ENCODE measurements around the gene CERS6. TPM values are rescaled to one million over a fixed set of nuclear protein-coding genes. Genes with fewer than 3 reads are reported as not detected.
A peak's percentile ranks its signal among the peaks of the same experiment; 100 is the strongest.

The CERS6 gene
- total and polyA plus RNA-seq, 4 donors: 4.3 to 25.8 (median 13.6) TPM

GRCh38 chr2:168438553-168438952, 17.5 kb upstream of the CERS6 start:
- H3K27me3 ChIP-seq (ENCODE audit: control insufficient read depth in 3 of 3, insufficient read depth in 3 of 3, low read length in 2 of 3): no peaks in the 10 kb centered on the region
- no peak for ATAC-seq (ENCODE audit: insufficient read depth, low FRiP score)
- no peak overlapping the region for H3K9ac ChIP-seq (ENCODE audit: insufficient read depth in 1 of 2, low read length in 2 of 2)
- TF ChIP-seq, protein P1, sequence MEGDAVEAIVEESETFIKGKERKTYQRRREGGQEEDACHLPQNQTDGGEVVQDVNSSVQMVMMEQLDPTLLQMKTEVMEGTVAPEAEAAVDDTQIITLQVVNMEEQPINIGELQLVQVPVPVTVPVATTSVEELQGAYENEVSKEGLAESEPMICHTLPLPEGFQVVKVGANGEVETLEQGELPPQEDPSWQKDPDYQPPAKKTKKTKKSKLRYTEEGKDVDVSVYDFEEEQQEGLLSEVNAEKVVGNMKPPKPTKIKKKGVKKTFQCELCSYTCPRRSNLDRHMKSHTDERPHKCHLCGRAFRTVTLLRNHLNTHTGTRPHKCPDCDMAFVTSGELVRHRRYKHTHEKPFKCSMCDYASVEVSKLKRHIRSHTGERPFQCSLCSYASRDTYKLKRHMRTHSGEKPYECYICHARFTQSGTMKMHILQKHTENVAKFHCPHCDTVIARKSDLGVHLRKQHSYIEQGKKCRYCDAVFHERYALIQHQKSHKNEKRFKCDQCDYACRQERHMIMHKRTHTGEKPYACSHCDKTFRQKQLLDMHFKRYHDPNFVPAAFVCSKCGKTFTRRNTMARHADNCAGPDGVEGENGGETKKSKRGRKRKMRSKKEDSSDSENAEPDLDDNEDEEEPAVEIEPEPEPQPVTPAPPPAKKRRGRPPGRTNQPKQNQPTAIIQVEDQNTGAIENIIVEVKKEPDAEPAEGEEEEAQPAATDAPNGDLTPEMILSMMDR (IDR thresholded peaks at IDR 0.05; ENCODE audit: control extremely low read depth, extremely low read depth): no peak
- H3K4me1 ChIP-seq (ENCODE audit: control insufficient read depth in 5 of 5, insufficient read depth in 5 of 5, low read length in 5 of 5): peaks cover 0 to 5% (median 2%) of the 10 kb centered on the region in 5 donors
- H3K27ac ChIP-seq (ENCODE audit: low read depth in 1 of 2, low read length in 1 of 2): no peak overlapping the region
- no peak for DNase-seq
- H3K4me3 ChIP-seq: no peak overlapping the region
- no peaks in the 10 kb centered on the region for H3K36me3 ChIP-seq (ENCODE audit: control insufficient read depth in 4 of 4, insufficient read depth in 4 of 4, low read length in 4 of 4)
- no peaks in the 10 kb centered on the region for H3K9me3 ChIP-seq (ENCODE audit: control insufficient read depth in 4 of 4, insufficient read depth in 3 of 4, low read length in 3 of 4)
- WGBS, 2 donors: 97 to 98% methylated on average over 6 of the region's 6 CpGs

GRCh38 chr2:168439536-168439935, 16.5 kb upstream of the CERS6 start:
- Histone ChIP-seq H3K4me1 (ENCODE audit: control insufficient read depth in 5 of 5, insufficient read depth in 5 of 5, low read length in 5 of 5) (peaks cover 0 to 2% (median 0%) of the 10 kb centered on the region in 5 donors), H3K4me3 (no peak overlapping the region), H3K9me3 (ENCODE audit: control insufficient read depth in 4 of 4, insufficient read depth in 3 of 4, low read length in 3 of 4) (no peaks in the 10 kb centered on the region), H3K9ac (ENCODE audit: insufficient read depth in 1 of 2, low read length in 2 of 2) (no peak overlapping the region), H3K36me3 (ENCODE audit: control insufficient read depth in 4 of 4, insufficient read depth in 4 of 4, low read length in 4 of 4) (no peaks in the 10 kb centered on the region), H3K27me3 (ENCODE audit: control insufficient read depth in 3 of 3, insufficient read depth in 3 of 3, low read length in 2 of 3) (no peaks in the 10 kb centered on the region), H3K27ac (ENCODE audit: low read depth in 1 of 2, low read length in 1 of 2) (no peak overlapping the region)
- DNase-seq (peak in 1 of 3 donors; percentile 52), ATAC-seq (ENCODE audit: insufficient read depth, low FRiP score) (no peak)
- TF ChIP-seq, protein P1 (IDR thresholded peaks at IDR 0.05; ENCODE audit: control extremely low read depth, extremely low read depth): no peak
- WGBS, 2 donors: 8 to 19% methylated on average over 3 of the region's 3 CpGs

GRCh38 chr2:168441214-168441872, 14.7 kb upstream of the CERS6 start:
- TF ChIP-seq, protein P1 (IDR thresholded peaks at IDR 0.05; ENCODE audit: control extremely low read depth, extremely low read depth): no peak
- Histone ChIP-seq H3K27ac (ENCODE audit: low read depth in 1 of 2, low read length in 1 of 2) (no peak overlapping the region), H3K4me3 (no peak overlapping the region), H3K36me3 (ENCODE audit: control insufficient read depth in 4 of 4, insufficient read depth in 4 of 4, low read length in 4 of 4) (no peaks in the 10 kb centered on the region), H3K9me3 (ENCODE audit: control insufficient read depth in 4 of 4, insufficient read depth in 3 of 4, low read length in 3 of 4) (peaks cover 0 to 3% (median 0%) of the 10 kb centered on the region in 4 donors), H3K4me1 (ENCODE audit: control insufficient read depth in 5 of 5, insufficient read depth in 5 of 5, low read length in 5 of 5) (peaks cover 0 to 2% (median 0%) of the 10 kb centered on the region in 5 donors), H3K9ac (ENCODE audit: insufficient read depth in 1 of 2, low read length in 2 of 2) (no peak overlapping the region), H3K27me3 (ENCODE audit: control insufficient read depth in 3 of 3, insufficient read depth in 3 of 3, low read length in 2 of 3) (no peaks in the 10 kb centered on the region)
- WGBS, 2 donors: 91 to 92% methylated on average over 6 of the region's 6 CpGs
- ATAC-seq (ENCODE audit: insufficient read depth, low FRiP score) (no peak), DNase-seq (no peak)

DNA sequence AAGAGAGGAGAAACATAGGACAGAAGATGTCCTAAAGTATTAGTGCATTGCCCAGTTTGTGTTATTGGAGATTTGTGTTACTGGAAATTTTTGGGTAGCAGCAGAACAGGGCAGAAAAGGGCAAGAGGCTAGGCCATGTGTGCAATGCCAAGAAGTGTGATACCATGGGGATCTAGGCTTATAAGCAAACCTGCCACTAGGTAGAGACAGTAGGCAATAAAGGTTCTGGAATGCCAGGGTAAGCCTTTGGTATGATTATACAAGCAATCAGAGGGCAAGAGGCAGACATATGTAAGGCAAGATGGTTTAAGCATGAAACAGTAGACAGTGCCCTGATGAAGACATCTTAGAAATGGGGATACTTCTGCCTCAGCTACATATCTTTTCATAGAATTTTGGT, 12.3 kb upstream of the CERS6 start:
- TF ChIP-seq, protein P1 (IDR thresholded peaks at IDR 0.05; ENCODE audit: control extremely low read depth, extremely low read depth): no peak
- Histone ChIP-seq H3K4me3 (no peak overlapping the region), H3K27me3 (ENCODE audit: control insufficient read depth in 3 of 3, insufficient read depth in 3 of 3, low read length in 2 of 3) (no peaks in the 10 kb centered on the region), H3K4me1 (ENCODE audit: control insufficient read depth in 5 of 5, insufficient read depth in 5 of 5, low read length in 5 of 5) (peaks cover 0 to 2% (median 0%) of the 10 kb centered on the region in 5 donors), H3K9me3 (ENCODE audit: control insufficient read depth in 4 of 4, insufficient read depth in 3 of 4, low read length in 3 of 4) (peaks cover 0 to 3% (median 0%) of the 10 kb centered on the region in 4 donors), H3K9ac (ENCODE audit: insufficient read depth in 1 of 2, low read length in 2 of 2) (no peak overlapping the region), H3K36me3 (ENCODE audit: control insufficient read depth in 4 of 4, insufficient read depth in 4 of 4, low read length in 4 of 4) (no peaks in the 10 kb centered on the region), H3K27ac (ENCODE audit: low read depth in 1 of 2, low read length in 1 of 2) (no peak overlapping the region)
- DNase-seq: no peak
- ATAC-seq (ENCODE audit: insufficient read depth, low FRiP score): no peak

All from lung (tissue), 12 donors.